ENCODE data around the gene HMGXB4.

HMGXB4 gene

GRCh38 chr22:35311551-35311999, 54.3 kb downstream of the HMGXB4 start:
- no peak for DNase-seq

- DNase-seq, result no peak
Observed at GRCh38 chr22:35312198-35313059, 55.1 kb downstream of the HMGXB4 start.

- peak; percentile 30 for DNase-seq
Observed at GRCh38 chr22:35313311-35314121, 56.2 kb downstream of the HMGXB4 start.

- no peak for DNase-seq
Observed at GRCh38 chr22:35314161-35314942, 57.1 kb downstream of the HMGXB4 start.

GRCh38 chr22:35315141-35315854, 58.0 kb downstream of the HMGXB4 start:
- DNase-seq, result no peak

- DNase-seq, result no peak
Observed at GRCh38 chr22:35315855-35316745, 58.8 kb downstream of the HMGXB4 start.

- DNase-seq, result no peak
Observed at GRCh38 chr22:35316751-35317150, 59.5 kb downstream of the HMGXB4 start.

- DNase-seq, result no peak
Observed at GRCh38 chr22:35317680-35318290, 60.5 kb downstream of the HMGXB4 start.

- no peak for DNase-seq
Observed at GRCh38 chr22:35318346-35319215, 61.3 kb downstream of the HMGXB4 start.

- DNase-seq, result no peak
Observed at GRCh38 chr22:35319244-35319985, 62.1 kb downstream of the HMGXB4 start.

- DNase-seq, result no peak
Observed at GRCh38 chr22:35322126-35322525, 64.8 kb downstream of the HMGXB4 start.

- DNase-seq, result no peak
Observed at GRCh38 chr22:35322893-35323292, 65.6 kb downstream of the HMGXB4 start.

GRCh38 chr22:35323305-35323704, 66.0 kb downstream of the HMGXB4 start:
- DNase-seq, result no peak

- DNase-seq, result no peak
Observed at GRCh38 chr22:35324067-35324466, 66.8 kb downstream of the HMGXB4 start.

GRCh38 chr22:35324762-35325161, 67.5 kb downstream of the HMGXB4 start:
- no peak for DNase-seq

GRCh38 chr22:35325209-35325608, 67.9 kb downstream of the HMGXB4 start:
- DNase-seq, result no peak

GRCh38 chr22:35326854-35327562, 69.7 kb downstream of the HMGXB4 start:
- no peak for DNase-seq

GRCh38 chr22:35327690-35328471, 70.6 kb downstream of the HMGXB4 start:
- DNase-seq, result no peak
